HCT116 (cell line): ENCODE data around the gene DIS3L2. TPM values are rescaled to one million over a fixed set of nuclear protein-coding genes. Genes with fewer than 3 reads are reported as not detected.

Experiments used
- ATAC-seq: fragments of 200-7000 bp; cut with Tn5 transposase; 2 replicates; pipeline ENCODE4 v1.9.1; 2020; ENCODE audit warnings: mild to moderate bottlenecking, moderate library complexity
- BruUV-seq: library from RNA; stranded (reverse); fragments of 400-500 nt; replicated peaks from 2 replicates; lab custom pipeline; 2021; lab: Mats Ljungman, UMichigan
- CTCF ChIA-PET: fragments of 300-600 bp; sonication (Branson Sonifier 250); formaldehyde crosslinking; loops from one replicate; lab custom pipeline; 2021; ENCODE audit warnings: antibody characterized with exemption; lab: Charles Lee
- POLR2A ChIA-PET: fragments of 300-600, 350-600 bp; sonication (Branson Sonifier 250); formaldehyde crosslinking; loops from one replicate; lab custom pipeline; 2021; ENCODE audit warnings: antibody characterized with exemption; lab: Charles Lee
- RAD21 ChIA-PET, 2 experiments: fragments of 300-600 bp; sonication (Branson Sonifier 250); formaldehyde crosslinking; loops; one replicate each; lab custom pipeline; 2023; ENCODE audit warnings: low total read pairs in 2 of 2; ENCODE audit not compliant: uncharacterized antibody in 2 of 2, unreplicated experiment in 2 of 2, low non-redundant PET in 1 of 2; lab: Charles Lee
- DNase-seq: peaks from one replicate; pipeline ENCODE4 v3.0.0-alpha.2; 2010; ENCODE audit warnings: low read depth, low spot score
- H2AFZ ChIP-seq: fragments of 200-600 bp; shearing (Covaris generic), sonication (generic); 2 replicates; pipeline ENCODE4 v1.6.1; 2017; ENCODE audit warnings: low read depth, mixed run types, mixed read lengths, antibody characterized with exemption, low read length; ENCODE audit not compliant: poor library complexity, severe bottlenecking
- H3K27ac ChIP-seq: 2 replicates; pipeline ENCODE4 v1.5.1; 2012; ENCODE audit warnings: low read depth, low read length
- H3K27me3 ChIP-seq: fragments of 200-600 bp; sonication (generic); 2 replicates; pipeline ENCODE4 v1.6.1; 2016; ENCODE audit warnings: mixed run types, low read length, mixed read lengths; ENCODE audit not compliant: insufficient read depth
- H3K36me3 ChIP-seq, 2 experiments: fragments of 200-500 bp in 1 of 2; fragments of 200-600 bp in 1 of 2; sonication (Bioruptor generic) in 1 of 2; sonication (generic) in 1 of 2; 2 replicates each; pipeline versions ENCODE4 v1.5.1 to v1.6.1; 2014 to 2016; ENCODE audit warnings: low read length in 2 of 2, inconsistent platforms in 1 of 2, mixed read lengths in 1 of 2, mixed run types in 1 of 2; ENCODE audit not compliant: insufficient read depth in 2 of 2, control insufficient read depth in 1 of 2
- H3K4me1 ChIP-seq, 2 experiments: fragments of 200-600 bp in 1 of 2; sonication (generic) in 1 of 2; 2 replicates each; pipeline versions ENCODE4 v1.5.1 to v1.6.1; 2012 to 2017; ENCODE audit warnings: low read length in 2 of 2, inconsistent platforms in 1 of 2, mild to moderate bottlenecking in 1 of 2, mixed read lengths in 1 of 2, mixed run types in 1 of 2, moderate library complexity in 1 of 2; ENCODE audit not compliant: insufficient read depth in 2 of 2, control insufficient read depth in 1 of 2
- H3K4me2 ChIP-seq: fragments of 200-600 bp; sonication (generic); 2 replicates; pipeline ENCODE4 v1.6.1; 2017; ENCODE audit warnings: mixed run types, low read length, mixed read lengths
- H3K4me3 ChIP-seq, 2 experiments: fragments of 200-600 bp in 1 of 2; sonication (generic) in 1 of 2; replicated peaks in 1 of 2; 2 replicates each; pipeline ENCODE4 v1.5.1; 2011 to 2016; ENCODE audit warnings: low read length in 2 of 2, control low read depth in 1 of 2, low read depth in 1 of 2, mild to moderate bottlenecking in 1 of 2, mixed read lengths in 1 of 2, mixed run types in 1 of 2
- H3K79me2 ChIP-seq: fragments of 200-600 bp; sonication (generic); 2 replicates; pipeline ENCODE4 v1.6.1; 2017; ENCODE audit warnings: mild to moderate bottlenecking, mixed run types, low read length, moderate library complexity, mixed read lengths; ENCODE audit not compliant: insufficient read depth
- H3K9ac ChIP-seq: fragments of 200-600 bp; sonication (generic); 2 replicates; pipeline ENCODE4 v1.6.1; 2016; ENCODE audit warnings: low read length, mixed read lengths
- H3K9me2 ChIP-seq: fragments of 200-600 bp; sonication (generic), shearing (Covaris generic); 2 replicates; pipeline ENCODE4 v1.6.1; 2017; ENCODE audit warnings: mixed run types, mild to moderate bottlenecking, moderate library complexity; ENCODE audit not compliant: insufficient read depth
- H3K9me3 ChIP-seq, 2 experiments: fragments of 200-500 bp in 1 of 2; fragments of 200-600 bp in 1 of 2; sonication (Bioruptor generic) in 1 of 2; sonication (generic) in 1 of 2; 2 replicates each; pipeline ENCODE4 v1.6.1; 2014 to 2017; ENCODE audit warnings: low read length in 2 of 2, mixed read lengths in 2 of 2, inconsistent platforms in 1 of 2, low read depth in 1 of 2, mild to moderate bottlenecking in 1 of 2, mixed run types in 1 of 2, moderate library complexity in 1 of 2; ENCODE audit not compliant: control insufficient read depth in 1 of 2, insufficient read depth in 1 of 2
- H4K20me1 ChIP-seq: fragments of 200-600 bp; sonication (generic), shearing (Covaris generic); 2 replicates; pipeline ENCODE4 v1.6.1; 2017; ENCODE audit warnings: mixed run types, mild to moderate bottlenecking, moderate library complexity; ENCODE audit not compliant: insufficient read depth
- EZH2 ChIP-seq: fragments of 200-600 bp; sonication (generic); IDR thresholded peaks from 2 replicates; pipeline ENCODE4 v1.6.1; 2017; ENCODE audit warnings: antibody characterized with exemption, mixed run types
- FOSL1 ChIP-seq: IDR thresholded peaks from 2 replicates; pipeline ENCODE4 v1.6.1; 2012; ENCODE audit warnings: low read depth
- POLR2A ChIP-seq: IDR thresholded peaks from 2 replicates; pipeline ENCODE4 v1.7.0; 2011; ENCODE audit warnings: borderline replicate concordance; ENCODE audit not compliant: insufficient read depth, insufficient read length; ENCODE audit errors: extremely low read depth
- POLR2AphosphoS5 ChIP-seq: IDR thresholded peaks from 2 replicates; pipeline ENCODE4 v1.6.1; 2011; ENCODE audit warnings: mild to moderate bottlenecking, low read depth, low read length, moderate library complexity
- intact Hi-C: fragments of 100-400 bp; cut with micrococcal nuclease; formaldehyde crosslinking; loops from 2 replicates; pipeline ENCODE4 v1.10.0; 2022
- total RNA-seq: library from RNA; stranded (reverse); gene quantifications from one replicate; pipeline ENCODE4 v1.2.1, GENCODE V29; 2021; ENCODE audit not compliant: unreplicated experiment
- TF ChIP-seq, protein P1 (sequence below), 3 experiments: fragments of 200-600 bp in 1 of 3; sonication (generic) in 1 of 3; IDR thresholded peaks in 2 of 3; conservative IDR thresholded peaks in 1 of 3; 2 replicates each; pipeline ENCODE4 v1.5.1; 2012 to 2017; ENCODE audit warnings: low read depth in 2 of 3, low read length in 2 of 3, antibody characterized with exemption in 1 of 3, borderline replicate concordance in 1 of 3, control low read depth in 1 of 3, mild to moderate bottlenecking in 1 of 3, mixed read lengths in 1 of 3, mixed run types in 1 of 3, moderate library complexity in 1 of 3; ENCODE audit not compliant: insufficient read depth in 1 of 3
- TF ChIP-seq, protein P2 (sequence below): IDR thresholded peaks from 2 replicates; pipeline ENCODE4 v1.6.1; 2012
- TF ChIP-seq, protein P3 (sequence below): IDR thresholded peaks from 2 replicates; pipeline ENCODE4 v1.6.1; 2012

Gene DIS3L2
- total RNA-seq, 1 experiment from 2014 or later = 42.5 TPM

DNA sequence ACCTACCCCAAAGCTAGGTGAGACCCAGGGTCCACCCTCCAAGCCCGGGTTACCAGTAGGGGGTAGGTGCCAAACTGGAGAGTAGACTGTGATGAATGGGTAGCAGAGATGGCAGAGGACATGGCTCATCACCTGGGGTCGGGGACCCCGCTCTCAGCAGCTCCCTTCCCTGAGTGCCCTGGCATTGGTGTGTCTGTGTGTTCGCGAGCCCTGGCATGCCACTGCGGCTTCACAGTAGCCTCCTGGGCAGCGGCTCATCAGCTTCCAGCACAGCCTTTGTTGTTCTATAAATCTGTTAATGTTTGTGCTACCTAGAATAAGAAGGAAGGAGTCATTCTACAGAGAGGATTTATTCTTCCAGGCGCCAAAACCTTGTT lies 354.4 kb downstream of the DIS3L2 start:
- Histone ChIP-seq H3K4me2 (no peak overlapping the region), H3K4me3 (no peak overlapping the region), H3K36me3 (no peaks in the 10 kb centered on the region), H3K4me1 (no peaks in the 10 kb centered on the region), H4K20me1 (no peaks in the 10 kb centered on the region), H3K9me2 (no peaks in the 10 kb centered on the region), H3K9ac (no peak overlapping the region), H2AFZ (no peak overlapping the region), H3K27ac (no peak overlapping the region), H3K9me3 (peaks cover 0 to 4% of the 10 kb centered on the region in 2 experiments; a peak in 1 of 4 replicates), H3K79me2 (no peaks in the 10 kb centered on the region), H3K27me3 (no peaks in the 10 kb centered on the region)
- no peak for DNase-seq
- TF ChIP-seq, protein P1, sequence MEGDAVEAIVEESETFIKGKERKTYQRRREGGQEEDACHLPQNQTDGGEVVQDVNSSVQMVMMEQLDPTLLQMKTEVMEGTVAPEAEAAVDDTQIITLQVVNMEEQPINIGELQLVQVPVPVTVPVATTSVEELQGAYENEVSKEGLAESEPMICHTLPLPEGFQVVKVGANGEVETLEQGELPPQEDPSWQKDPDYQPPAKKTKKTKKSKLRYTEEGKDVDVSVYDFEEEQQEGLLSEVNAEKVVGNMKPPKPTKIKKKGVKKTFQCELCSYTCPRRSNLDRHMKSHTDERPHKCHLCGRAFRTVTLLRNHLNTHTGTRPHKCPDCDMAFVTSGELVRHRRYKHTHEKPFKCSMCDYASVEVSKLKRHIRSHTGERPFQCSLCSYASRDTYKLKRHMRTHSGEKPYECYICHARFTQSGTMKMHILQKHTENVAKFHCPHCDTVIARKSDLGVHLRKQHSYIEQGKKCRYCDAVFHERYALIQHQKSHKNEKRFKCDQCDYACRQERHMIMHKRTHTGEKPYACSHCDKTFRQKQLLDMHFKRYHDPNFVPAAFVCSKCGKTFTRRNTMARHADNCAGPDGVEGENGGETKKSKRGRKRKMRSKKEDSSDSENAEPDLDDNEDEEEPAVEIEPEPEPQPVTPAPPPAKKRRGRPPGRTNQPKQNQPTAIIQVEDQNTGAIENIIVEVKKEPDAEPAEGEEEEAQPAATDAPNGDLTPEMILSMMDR (IDR thresholded peaks at IDR 0.05 in 2 of 3, conservative IDR thresholded peaks at IDR 0.05 in 1 of 3; ENCODE audit: borderline replicate concordance in 1 of 3, insufficient read depth in 1 of 3, low read depth in 2 of 3, low read length in 2 of 3) = no peak
- TF ChIP-seq, protein P2, sequence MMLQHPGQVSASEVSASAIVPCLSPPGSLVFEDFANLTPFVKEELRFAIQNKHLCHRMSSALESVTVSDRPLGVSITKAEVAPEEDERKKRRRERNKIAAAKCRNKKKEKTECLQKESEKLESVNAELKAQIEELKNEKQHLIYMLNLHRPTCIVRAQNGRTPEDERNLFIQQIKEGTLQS = no peak
- TF ChIP-seq EZH2 = no peak
- no peak for TF ChIP-seq POLR2AphosphoS5
- no peak for TF ChIP-seq FOSL1
- TF ChIP-seq, protein P3, sequence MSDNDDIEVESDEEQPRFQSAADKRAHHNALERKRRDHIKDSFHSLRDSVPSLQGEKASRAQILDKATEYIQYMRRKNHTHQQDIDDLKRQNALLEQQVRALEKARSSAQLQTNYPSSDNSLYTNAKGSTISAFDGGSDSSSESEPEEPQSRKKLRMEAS = no peak
- TF ChIP-seq POLR2A = no peak
- RAD21 ChIA-PET = no interaction called here
- BruUV-seq = no TSS peak
- no peak for ATAC-seq
- CTCF ChIA-PET = interaction anchor here (1.2 kb wide), 1 partner anchor 23 kb away, joined by 3 read pairs; no protein-coding TSS in a partner anchor
- POLR2A ChIA-PET = no interaction called here
- intact Hi-C loops = no loop called here
